Spleen (tissue), 7 donors: ENCODE results near the gene HIVEP3.

Experiments
- CTCF ChIP-seq, 11 experiments: fragments of 200-600 bp in 7 of 11; fragments of 450-650 bp in 4 of 11; sonication (generic) in 4 of 11; IDR thresholded peaks in 8 of 11; conservative IDR thresholded peaks in 3 of 11; 1 replicate in 7 of 11; 2 replicates in 4 of 11; pipeline versions ENCODE4 v1.4.0 to v1.8.0; 2016 to 2021; ENCODE audit warnings: antibody characterized with exemption in 11 of 11, inconsistent platforms in 4 of 11, mild to moderate bottlenecking in 1 of 11
- POLR2A ChIP-seq, 3 donors: fragments of 450-650 bp; IDR thresholded peaks; one replicate each; pipeline ENCODE4 v1.5.1; 2017; ENCODE audit warnings: antibody characterized with exemption in 3 of 3, mild to moderate bottlenecking in 1 of 3
- donor health status: DM: no; HTN: no; CAD: no; lungs with moderate emphysema.
- donor health status: DM: no; HTN: no; CAD: no.
- donor health status: DM: no; HTN: no; CAD: no.

GRCh38 chr1:41819843-41820242, 98.9 kb downstream of the HIVEP3 start:
- TF ChIP-seq CTCF (IDR thresholded peaks at IDR 0.05 in 8 of 11, conservative IDR thresholded peaks at IDR 0.05 in 3 of 11) (no peak), POLR2A (IDR thresholded peaks at IDR 0.05) (no peak)
